ENCODE data around the gene SPATA6L. TPM values are rescaled to one million over a fixed set of nuclear protein-coding genes. Genes with fewer than 3 reads are reported as not detected.

Gene SPATA6L
- total and polyA plus RNA-seq, 2 of the 13 experiments (the other 11 are each of a cell fraction or from before 2014, with no cell fraction given): 1.1 to 1.9 TPM

GRCh38 chr9:4640027-4640426 is 26.3 kb downstream of the SPATA6L start:
- Histone ChIP-seq H3K27ac (ENCODE audit: extremely low read length, insufficient read depth, low read length) (no peak overlapping the region), H3K79me2 (ENCODE audit: insufficient read depth, low read length) (no peaks in the 10 kb centered on the region), H4K20me1 (ENCODE audit: insufficient read depth, low read length) (no peaks in the 10 kb centered on the region), H3K27me3 (ENCODE audit: control insufficient read depth in 1 of 2, insufficient read depth in 2 of 2, low read length in 2 of 2) (no peaks in the 10 kb centered on the region), H3K4me3 (replicated peaks in 1 of 3; ENCODE audit: insufficient read depth in 1 of 3, low read depth in 2 of 3, low read length in 3 of 3) (no peak overlapping the region), H3K4me1 (ENCODE audit: insufficient read depth, low read length) (no peaks in the 10 kb centered on the region), H3K4me2 (ENCODE audit: low read depth, low read length) (no peak overlapping the region), H2AFZ (ENCODE audit: low read length) (no peak overlapping the region), H3K9me3 (ENCODE audit: low read length) (no peaks in the 10 kb centered on the region), H3K9ac (ENCODE audit: insufficient read depth, low read depth, low read length) (no peak overlapping the region), H3K36me3 (replicated peaks in 1 of 2; ENCODE audit: control insufficient read depth in 1 of 2, insufficient read depth in 2 of 2, low read length in 2 of 2) (no peaks in the 10 kb centered on the region)
- ChIA-PET POLR2A (interaction anchor here (1.0 kb wide), 1 partner anchor 39 kb away, joined by 4 read pairs; the partner anchor contains the start of gene CDC37L1), CTCF (ENCODE audit: low intra/inter-chr PET ratio, low total read pairs) (interaction anchor here (1.2 to 1.3 kb wide), 2 partner anchors 22 to 35 kb away, joined by 3 read pairs; partner anchors contain the start of gene PLPP6)
- ATAC-seq (peak; percentile 43; the same call in 2 of the 3 replicates), FAIRE-seq (no peak), DNase-seq (ENCODE audit: low spot score) (peak; percentile 15)
- 64% methylated on average over 2 of the region's 2 CpGs for WGBS (ENCODE audit: low lambda C conversion rate)
- BruUV-seq (replicated peaks): no TSS peak
- intact Hi-C loops (cut with micrococcal nuclease; ENCODE audit: unreplicated experiment): loop anchor here (1.0 to 10.0 kb wide), 3 partner anchors 38 to 325 kb away; no protein-coding TSS in a partner anchor
- TF ChIP-seq ZNF652 (CRISPR knock-in tag; IDR thresholded peaks at IDR 0.05; ENCODE audit: borderline replicate concordance, low read depth) (no peak), FOXA3 (CRISPR knock-in tag; IDR thresholded peaks at IDR 0.05) (no peak), SMC3 (IDR thresholded peaks at IDR 0.05; ENCODE audit: low read length) (peak; percentile 52; the same call in 1 of the 2 replicates), STAG1 (CRISPR knock-in tag; IDR thresholded peaks at IDR 0.05) (peak; percentile 50), CTCF (CRISPR knock-in tag; IDR thresholded peaks at IDR 0.05) (peak; percentile 66), DPF2 (CRISPR knock-in tag; IDR thresholded peaks at IDR 0.05; ENCODE audit: borderline replicate concordance, low read depth) (no peak), ZNF564 (CRISPR knock-in tag; IDR thresholded peaks at IDR 0.05) (no peak), ZXDC (CRISPR knock-in tag; IDR thresholded peaks at IDR 0.05) (no peak)
- in situ Hi-C loops (cut with HindIII; ENCODE audit: extremely low pct_ligation_motif_present, low pct_unique_long_range_greater_than_20kb): loop anchor here (25.0 kb wide), 1 partner anchor 253 kb away; no protein-coding TSS in a partner anchor

Measured in HepG2 (cell line).